GM19455 (cell line): ENCODE results near the gene LYRM4.
"Not testable (repeated sequence)": the region's sequence is repeated elsewhere in the genome, so short reads cannot be mapped to it uniquely, and the experiment has no call there.

ENCODE experiments used
- ATAC-seq: cut with Tn5 transposase; IDR thresholded peaks from one replicate; pipeline ENCODE4 v1.9.1; 2021; ENCODE audit not compliant: unreplicated experiment

The LYRM4 gene

DNA sequence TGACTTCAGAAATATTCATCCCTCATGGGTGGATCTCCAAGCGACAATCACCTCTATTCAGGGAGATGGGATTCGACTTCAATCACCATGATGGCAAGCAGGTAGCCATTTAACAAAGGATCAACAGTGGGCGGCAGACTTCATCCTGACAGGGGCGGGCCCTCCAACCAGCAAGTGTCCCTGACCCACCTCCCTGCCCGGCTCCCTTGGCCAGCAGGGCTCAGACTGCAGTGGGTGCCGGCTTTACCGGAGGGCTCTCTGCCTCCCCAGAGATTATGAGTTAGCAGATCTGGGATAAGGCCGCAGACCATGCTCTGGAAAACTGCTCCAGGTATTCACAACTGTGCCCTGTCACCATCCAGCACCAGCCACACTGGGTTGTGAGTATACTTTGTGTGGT lies 136.2 kb downstream of the LYRM4 start:
- no peak for ATAC-seq

DNA sequence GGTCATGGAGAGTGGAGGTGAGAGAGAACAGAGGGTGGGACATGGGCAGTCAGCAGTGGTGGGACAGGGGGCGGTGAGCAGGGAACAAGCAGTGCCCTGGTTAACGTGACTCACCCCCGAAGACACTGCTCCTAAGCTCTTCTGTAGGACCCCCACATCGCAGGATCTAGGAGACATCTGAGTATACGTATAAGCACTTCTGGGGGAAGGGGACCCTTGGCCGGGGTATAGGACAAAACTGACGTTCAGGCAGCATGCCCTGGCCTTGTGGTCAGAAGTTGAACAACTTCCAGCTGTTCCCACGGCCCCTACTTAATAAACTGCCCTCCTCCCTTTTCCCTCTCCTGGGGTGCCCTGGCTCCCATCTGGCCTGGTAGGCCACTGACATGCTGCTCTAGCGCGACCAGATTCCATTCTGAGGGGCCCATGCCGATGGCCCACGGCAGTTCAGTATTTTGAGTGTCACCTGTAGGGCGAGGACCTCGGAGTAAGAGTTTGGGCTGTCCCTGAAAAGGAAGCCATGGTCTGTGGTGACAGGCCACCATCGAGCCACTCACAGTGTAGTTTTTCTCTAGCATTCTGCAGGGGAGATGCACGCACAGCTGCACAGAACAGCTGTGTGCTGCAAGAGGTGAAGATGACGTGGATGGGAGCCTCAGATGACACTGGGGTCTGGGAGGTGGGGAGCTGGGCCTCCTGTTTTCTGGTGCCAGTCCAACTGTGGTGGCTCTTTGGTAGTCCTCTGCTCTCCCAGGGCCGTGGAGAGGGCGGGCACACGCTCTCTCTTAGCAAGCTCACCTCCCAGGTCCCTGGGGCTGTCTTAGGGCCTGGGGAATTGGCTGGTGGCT lies 137.2 kb downstream of the LYRM4 start:
- no peak for ATAC-seq

DNA sequence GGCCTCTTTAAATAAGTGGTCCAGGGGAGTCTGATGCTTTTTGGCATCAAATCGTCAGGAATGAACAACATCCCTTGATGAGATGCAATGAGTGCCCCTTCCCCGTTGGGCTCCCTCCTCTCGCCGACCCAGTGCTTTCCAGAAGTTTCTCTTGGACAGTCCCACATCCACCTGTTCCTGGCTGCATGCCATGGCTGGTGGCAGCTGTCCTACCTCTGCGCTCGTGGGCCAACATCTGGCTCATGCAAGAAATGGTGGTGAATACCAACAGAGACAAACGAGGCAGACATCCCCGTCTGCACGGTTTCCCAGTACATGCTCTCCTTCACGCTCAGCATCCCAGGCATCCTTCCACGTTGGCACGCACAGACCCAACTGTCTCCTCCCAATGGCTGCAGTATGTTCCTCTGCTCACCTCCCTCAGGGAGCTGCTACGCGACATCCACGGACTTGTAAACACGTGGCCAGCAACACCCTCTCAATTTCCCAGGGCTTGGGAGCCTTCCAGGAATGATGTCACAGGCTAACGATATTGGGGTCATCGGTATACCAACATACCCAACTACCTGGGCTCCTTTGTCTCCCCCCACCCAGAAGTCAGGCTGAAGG lies 138.1 kb downstream of the LYRM4 start:
- no peak for ATAC-seq

DNA sequence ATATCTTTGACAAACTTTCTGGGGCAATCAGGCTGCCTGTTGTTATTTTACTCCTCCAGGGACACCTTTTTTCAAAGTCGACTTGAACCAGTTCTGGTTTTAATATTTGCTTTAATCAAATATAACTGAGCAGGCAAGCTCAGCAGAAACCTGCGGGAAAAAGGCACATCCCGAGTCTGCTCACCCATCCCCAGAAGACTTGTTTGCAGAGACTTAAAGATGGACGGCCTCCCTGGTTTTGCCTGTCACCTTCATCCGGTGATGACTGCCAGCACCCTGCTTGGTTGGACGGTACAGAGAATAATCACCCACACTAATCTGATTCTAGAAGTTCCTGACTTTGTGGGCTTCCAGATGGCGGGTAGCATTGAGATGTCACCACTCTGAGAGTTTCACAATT lies 138.8 kb downstream of the LYRM4 start:
- no peak for ATAC-seq

DNA sequence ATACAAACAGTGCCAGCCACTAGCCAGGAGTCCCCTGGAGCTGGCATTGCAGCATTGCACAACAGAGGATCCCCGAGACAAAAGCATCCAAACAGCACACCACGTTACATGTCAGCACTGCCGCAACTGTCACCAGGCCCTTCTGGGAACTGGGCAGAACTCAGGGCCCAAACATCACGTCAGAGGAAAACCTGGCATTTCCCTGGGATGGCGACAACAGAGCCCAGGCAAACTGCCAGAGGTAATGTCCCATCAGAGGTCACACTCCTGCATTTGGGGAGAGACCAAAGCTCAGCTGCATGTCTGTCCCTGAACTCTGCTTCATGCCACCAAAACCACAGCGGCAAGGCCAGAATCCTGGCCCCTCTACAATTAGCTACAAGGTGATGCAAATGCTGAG lies 139.3 kb downstream of the LYRM4 start:
- no peak for ATAC-seq

DNA sequence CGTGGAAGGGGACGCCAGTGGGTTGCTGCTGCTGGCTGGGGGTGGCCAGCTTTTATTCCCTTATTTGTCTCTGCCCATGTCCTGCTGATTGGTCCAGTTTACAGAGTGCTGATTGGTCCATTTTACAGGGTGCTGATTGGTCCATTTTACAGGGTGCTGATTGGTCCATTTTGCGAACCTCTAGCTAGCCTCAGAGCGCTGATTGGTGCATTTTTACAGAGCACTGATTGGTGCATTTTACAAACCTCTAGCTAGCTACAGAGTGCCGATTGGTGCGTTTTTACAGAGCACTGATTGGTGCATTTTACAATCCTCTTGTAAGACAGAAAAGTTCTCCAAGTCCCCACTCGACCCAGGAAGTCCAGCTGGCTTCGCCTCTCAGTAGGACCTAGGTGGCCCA lies 140.2 kb downstream of the LYRM4 start:
- ATAC-seq = not testable (repeated sequence)

DNA sequence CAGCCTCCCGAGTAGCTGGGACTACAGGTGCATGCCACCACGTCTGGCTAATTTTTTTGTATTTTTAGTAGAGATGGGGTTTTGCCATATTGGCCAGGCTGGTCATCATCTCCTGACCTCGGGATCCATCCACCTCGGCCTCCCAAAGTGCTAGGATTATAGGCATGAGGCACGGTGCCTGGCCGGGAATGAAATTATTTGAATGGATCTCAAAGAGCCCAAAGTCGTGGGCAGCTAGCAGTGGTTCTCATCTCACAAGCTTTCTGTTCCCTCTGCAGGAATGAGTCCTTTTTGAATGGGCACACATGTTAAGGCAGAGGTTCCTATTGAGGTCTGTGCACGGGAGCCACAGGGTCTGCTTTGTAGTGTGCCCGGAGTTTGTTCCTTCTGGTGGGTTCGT lies 140.7 kb downstream of the LYRM4 start:
- no peak for ATAC-seq

DNA sequence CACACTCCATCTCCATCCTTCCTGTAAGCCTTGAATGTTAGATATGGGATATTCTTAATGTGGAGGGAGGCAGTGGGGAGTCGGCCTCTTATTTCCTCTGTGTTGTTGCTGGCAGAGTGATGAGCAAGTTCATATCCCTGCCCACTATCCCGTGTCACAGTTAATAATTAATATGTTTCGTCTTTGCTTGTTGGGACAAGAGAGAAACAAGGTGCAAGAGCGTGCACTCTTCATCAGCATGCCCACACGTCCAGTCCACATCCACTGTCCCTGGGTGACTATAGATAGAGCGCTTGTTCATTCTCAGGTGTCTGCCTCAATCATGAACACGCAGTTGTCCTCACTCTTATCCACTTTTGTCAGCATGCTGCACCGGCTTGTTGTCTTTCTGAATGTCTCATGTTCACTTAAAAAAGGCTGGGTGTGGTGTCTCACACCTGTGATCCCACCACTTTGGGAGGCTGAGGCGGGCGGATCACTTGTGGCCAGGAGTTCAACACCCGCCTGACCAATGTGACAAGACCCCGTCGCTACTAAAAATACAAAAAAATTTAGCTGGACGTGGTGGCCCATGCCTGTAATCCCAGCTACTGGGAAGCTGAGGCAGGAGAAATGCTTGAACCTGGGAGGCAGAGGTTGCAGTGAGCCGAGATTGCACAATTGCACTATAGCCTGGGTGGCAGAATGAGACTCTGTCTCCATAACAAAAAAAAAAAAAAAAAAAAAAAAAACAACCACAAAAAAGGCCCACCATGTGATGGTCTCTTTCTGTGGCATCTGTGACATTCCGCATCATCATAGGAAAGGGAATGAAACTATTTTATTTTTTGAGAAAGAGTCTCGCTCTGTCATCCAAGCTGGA lies 141.4 kb downstream of the LYRM4 start:
- ATAC-seq = no peak

DNA sequence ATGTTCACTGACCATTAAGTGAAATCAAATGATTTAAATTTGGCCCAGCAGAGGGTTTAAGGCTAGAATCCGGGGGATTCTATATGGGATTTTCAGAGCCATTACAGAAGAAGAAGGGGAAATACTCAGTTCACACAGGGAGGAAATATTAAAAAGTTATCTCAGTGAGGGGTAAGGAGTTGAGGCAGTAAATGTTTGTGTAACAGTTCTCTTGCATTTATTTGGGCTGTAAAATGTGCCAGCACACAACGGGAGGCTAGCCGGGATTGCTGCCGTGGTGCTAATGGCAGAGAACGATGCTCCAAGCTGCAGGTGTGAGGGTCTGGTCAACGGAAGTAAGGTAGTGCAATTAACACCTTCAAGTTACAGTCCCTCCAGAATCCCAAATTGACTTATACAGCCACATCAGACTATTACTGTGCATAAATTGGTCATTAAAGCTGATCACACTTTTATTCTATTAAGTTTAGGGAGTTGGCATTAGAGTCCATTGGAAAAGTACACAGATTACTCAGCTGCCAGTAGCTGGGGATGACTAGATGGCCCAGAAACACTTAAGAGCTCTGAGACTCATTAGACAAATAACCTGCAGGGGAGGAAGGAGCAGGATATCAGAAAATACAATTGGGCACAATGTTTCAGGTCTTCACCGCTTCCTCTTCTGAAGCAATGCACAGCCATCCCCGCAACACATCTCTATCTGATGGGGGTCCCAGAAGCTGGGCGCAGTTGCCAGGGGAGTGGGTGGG lies 144.3 kb downstream of the LYRM4 start:
- no peak for ATAC-seq

DNA sequence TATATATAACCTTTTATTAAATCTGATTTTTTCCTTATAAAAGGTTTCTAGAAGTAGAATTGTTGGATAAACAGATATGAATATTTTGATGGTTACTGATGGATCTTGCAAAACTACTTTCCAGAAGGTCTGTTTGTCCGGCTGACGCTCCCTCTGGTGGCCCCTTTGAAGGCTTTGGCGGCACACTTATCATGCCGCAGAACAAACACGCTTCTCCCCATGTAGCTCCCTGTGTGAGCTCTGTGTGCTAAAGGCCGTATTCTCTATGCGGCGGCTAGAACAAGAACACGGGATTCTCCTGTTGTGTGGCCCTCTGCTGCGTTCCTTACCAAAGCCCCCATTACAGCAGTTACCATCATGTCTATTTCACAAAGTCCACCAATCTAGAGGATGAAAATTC lies 145.6 kb downstream of the LYRM4 start:
- ATAC-seq = no peak

DNA sequence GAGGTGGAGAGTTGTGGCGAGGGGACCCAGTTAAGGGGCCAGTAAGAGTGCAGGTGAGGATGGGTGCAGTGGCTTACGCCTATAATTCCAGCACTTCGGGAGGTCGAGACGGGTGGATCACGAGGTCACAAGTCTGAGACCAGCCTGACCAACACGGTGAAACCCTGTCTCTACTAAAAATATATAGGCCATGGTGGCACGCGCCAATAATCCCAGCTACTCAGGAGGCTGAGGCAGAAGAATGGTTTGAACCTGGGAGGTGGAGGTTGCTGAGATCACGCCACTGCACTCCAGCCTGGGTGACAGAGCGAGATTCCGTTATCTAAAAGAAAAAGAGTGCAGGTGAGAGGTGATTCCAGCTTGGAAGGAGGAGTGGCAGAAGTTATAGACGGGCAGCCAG lies 147.7 kb downstream of the LYRM4 start:
- no peak for ATAC-seq

DNA sequence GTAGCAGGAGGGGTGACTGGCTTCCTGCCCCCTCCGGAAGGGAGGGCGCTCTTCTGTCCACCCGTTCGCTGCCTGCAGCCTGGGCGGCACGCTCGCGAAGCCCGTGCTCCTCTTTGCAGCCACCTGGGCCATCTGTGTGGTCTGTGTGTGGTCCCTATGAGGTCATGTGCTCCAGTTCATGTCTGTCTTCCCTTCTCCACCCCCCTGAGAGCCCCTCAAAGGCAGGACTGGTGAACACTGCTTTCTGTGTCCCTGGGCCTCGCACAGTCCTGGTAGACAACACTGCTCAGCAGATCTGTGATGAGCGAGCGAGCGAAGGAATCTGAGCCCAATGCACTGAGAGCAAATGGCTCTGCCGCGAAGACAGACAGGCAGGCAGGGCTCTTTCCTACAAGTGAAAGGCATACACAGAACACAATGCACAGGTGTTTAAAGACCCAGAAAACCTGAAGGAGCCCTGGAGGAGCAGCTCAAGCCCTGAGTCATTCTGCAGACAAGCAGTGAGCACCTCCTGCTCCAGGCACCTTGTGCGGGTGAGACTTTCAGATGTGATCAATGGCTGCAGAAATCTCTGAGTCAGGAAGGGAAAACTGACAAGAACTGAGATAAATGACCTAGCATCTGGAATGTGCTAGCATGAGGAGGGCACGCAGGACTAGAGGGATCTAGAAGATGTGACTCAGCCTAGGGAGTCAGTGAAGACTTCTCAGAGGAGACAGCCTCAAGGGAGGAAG lies 148.5 kb downstream of the LYRM4 start:
- no peak for ATAC-seq

DNA sequence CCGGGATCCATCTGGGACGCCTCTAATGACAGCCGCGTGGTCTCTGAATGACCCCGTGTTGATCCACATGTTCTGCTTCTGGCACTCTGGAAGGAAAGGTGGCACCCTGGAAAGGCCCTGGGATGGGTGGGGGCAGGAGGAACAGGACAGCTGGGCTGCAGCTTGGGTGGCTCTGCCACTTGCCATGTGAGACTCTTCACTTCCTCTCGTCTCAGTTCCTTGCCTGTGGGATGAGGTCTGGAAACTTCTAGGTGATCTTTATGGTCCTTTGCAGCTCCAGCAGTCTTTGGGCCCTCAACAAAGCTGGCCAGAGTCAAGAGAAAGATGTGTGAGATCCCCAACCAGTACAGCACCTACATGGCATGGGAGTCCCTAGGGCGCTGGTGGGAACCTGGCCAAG lies 149.1 kb downstream of the LYRM4 start:
- no peak for ATAC-seq

DNA sequence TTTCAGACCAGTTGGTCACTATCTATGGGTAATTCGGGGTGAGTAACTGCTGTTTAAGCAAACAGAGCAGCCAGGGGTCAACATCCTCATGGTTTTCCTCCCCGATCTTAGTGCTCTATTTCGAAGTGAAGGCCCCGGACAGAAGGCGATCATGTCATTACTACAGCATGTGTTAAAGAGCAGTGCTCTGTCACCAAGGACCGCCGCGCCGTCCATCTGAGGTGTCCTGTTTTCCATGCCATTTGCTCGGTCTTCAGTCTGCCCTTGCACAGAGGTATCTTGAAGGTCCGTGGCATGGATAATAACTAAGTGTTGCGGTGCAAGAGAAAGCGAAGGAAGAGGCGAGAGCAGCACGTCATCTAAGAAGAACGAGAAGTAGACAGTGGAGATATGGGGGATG lies 150.5 kb downstream of the LYRM4 start:
- no peak for ATAC-seq

DNA sequence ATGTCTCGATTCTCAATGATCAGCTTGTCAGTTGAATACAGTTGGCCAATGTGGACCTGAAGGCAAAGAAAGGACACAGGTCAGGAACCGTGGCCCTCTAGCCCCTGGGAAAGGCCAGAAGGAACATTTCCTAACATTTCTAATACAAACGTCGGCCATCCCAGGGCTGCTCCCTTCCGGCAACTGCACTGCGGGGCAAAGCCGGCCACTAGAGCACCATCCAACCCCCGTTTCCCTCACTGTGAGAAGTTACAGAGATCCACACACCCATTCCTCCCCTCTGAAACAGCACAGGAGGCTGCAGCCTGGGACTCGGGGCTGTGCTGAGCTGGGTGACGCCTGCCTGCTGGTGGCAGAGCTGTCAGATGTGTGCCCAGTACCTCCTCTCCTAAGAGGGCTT lies 151.3 kb downstream of the LYRM4 start:
- ATAC-seq = no peak

DNA sequence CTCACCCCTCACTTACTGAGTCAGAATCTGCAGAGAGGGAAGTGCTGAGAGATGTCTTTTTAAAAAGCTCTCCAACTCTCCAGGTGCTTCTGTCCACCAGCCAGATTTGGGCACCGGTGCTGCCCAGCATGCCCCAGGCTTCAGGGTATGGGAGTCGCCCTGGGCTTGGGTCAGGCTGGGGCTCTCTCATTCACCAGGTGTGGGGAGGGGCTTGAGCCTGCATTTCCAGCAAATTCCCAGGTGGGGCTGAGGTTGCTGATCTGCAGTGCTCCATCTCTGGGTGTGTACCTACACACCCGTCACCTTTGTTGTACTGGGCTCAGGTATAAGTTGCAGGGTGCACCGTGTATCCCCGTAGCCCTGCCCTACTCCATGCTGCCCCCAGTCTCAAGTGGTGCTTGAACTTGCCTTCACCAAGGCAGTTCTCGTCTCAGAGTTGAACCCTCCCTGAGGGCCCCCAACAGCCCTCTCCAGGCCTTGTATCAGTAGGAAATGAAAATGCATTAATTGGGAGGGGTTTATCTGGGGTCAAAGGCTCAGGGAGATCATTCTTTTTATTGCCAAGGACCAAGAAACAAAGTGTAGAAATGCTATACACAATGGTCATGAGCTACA lies 152.1 kb downstream of the LYRM4 start:
- ATAC-seq = no peak

DNA sequence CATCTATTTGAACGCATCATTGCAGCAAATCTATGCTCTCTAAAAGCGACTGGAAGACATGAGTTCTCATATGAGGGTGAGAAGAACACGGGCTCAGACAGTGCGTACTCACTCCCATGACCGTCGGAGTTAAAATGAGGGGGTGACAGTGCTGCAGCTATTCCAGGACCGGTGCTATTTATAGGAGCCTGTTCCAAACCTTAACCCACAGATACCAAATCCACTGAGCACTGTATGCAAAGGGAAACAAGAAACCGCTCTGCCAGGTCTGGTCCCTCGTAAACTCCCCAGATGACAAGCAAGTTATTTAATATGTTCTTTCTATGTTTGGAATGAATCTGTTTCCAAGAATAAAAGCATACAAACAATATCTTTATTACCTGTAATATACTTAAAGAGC lies 152.7 kb downstream of the LYRM4 start:
- ATAC-seq = no peak

DNA sequence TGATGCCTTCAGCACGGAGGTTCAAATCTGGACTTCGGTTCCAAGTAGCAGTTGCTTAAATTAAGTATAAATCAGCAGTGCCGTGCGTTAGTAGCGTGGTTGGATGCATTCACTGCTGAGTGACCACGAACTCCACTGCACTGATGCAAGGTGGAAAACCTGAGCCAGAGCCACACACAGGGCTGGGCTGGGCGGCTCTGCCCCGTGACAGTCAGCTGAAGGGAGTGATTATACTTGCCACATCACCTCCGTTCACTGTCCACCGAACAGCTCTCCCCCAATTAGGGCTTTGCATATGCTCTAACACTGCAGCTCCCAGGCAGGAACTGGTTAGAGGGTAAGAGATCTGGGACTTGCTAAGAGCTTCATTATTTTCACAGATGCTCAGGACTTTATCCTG lies 153.4 kb downstream of the LYRM4 start:
- ATAC-seq = no peak

DNA sequence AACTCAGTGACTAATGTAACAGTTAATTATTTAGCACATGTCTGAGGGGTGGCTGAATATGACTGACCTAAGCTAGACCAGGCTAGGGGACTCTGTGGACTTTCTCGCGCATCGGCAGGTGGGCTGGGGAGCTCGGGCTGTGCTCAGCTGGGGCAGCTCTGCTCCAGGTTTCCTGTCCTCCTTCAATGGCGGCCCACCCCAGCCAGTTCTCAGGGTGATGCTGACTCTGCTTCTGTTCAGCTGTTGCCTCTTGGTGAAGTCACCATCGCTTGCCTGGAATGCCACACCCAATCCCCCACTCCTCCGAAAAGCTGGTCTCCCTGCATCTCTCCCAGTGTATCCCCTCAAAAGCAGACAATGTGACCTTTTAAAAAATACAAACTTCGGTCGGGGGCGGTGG lies 155.6 kb downstream of the LYRM4 start:
- no peak for ATAC-seq

DNA sequence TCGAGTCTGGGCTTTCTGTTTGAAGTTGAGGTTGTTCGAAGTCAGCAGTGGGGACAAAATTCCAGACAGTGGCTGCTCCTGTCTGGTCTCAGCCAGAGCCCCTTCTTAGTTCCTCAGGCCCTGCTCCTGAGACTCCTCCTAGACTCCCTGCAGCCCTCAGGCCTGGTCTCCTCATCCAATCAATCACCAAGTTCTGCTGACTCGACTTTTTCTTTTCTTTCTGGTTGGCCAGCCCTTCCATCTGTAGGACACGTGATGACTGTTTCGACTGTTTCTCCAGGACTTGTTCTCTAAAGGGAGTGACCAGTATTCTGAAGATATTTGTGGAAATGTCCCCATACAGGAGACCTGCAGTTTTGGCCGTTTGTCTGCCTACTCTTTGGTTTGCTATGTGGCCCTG lies 156.1 kb downstream of the LYRM4 start:
- ATAC-seq = no peak
